Right renal cortex interstitium (tissue), 3 donors: ENCODE data around the gene POU3F2. TPM values are rescaled to one million over a fixed set of nuclear protein-coding genes. Genes with fewer than 3 reads are reported as not detected.

Experiments used
- DNase-seq, 3 donors: peaks; one replicate each; pipeline ENCODE4 v3.0.0-alpha.2; 2013; ENCODE audit warnings: low read depth in 3 of 3, low spot score in 2 of 3
- polyA plus RNA-seq, 3 donors: library from polyadenylated mRNA; unstranded; fragments of 120-200 nt; gene quantifications; one replicate each; pipeline ENCODE4 v1.2.1, GENCODE V29; 2013; ENCODE audit not compliant: insufficient read length in 3 of 3

The POU3F2 gene
- polyA plus RNA-seq: under 1 TPM; 0.08 to 0.10 (median 0.10) TPM

DNA sequence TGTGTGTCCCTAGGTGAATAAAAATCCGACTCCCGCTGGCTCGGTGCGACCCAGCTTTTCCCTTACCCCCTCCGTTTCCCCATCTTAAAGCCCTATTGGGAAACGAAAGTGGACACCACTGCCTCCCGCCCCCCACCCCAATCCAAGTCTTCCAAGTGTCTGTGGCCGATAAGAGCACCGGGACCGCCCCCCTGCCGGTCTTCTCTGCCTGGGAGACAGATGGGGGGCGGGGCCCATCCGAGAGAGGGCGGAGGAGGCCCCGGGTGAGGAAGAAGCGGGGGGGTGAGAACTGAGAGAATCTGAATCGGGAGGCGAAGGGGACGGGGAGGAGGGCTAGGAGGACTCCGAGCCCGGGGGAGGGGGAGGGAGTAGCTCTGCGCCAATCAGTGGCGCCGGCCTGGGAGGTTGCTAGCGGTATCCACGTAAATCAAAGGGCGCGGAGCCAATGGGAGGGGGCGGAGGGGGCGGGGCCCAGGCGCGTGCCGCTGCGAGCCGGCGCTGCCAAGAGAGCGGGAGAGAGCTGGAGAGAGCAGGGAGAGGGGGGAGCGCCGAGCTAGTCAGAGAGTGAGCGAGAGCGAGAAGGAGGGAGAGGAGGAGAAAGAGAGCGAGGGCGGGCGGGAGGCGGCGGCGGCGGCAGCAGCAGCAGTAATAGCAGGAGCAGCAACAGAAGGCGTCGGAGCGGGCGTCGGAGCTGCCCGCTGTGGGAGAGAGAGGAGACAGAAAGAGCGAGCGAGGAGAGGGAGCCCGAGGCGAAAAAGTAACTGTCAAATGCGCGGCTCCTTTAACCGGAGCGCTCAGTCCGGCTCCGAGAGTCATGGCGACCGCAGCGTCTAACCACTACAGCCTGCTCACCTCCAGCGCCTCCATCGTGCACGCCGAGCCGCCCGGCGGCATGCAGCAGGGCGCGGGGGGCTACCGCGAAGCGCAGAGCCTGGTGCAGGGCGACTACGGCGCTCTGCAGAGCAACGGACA is at the start of gene POU3F2:
Gene POU3F2, plus strand, starts transcription at position 515 of the 972 bp plus-strand sequence. Its CDS starts 300 bp downstream, at position 815.
- DNase-seq: peak in 2 of 3 donors; percentile 56 to 65

DNA sequence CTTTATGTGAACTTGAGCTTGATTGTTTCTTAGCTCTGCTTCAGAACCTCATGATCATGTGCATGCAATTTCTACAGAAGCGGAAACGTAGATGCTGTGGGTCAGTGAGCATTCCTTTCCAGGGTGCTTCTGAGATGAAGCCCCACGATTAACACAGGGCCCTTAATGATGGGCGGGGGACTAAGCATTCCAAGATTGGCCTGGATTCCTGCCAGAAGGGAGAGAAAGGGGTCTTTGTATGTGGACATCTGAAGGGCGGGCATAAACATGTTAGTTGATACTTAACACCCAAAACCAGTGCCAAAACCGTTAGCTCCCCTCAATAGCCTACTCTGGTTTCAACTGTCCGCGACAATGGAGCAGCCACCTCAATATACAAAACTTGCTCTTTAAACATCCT is 46.9 kb upstream of the POU3F2 start:
- no peak for DNase-seq

- no peak for DNase-seq
Observed at GRCh38 chr6:98787961-98788360, 46.4 kb upstream of the POU3F2 start.

GRCh38 chr6:98794307-98794842 is 40.0 kb upstream of the POU3F2 start:
- DNase-seq: no peak

- DNase-seq: no peak
Observed at GRCh38 chr6:98797217-98797994, 37.0 kb upstream of the POU3F2 start.

GRCh38 chr6:98800866-98801265 is 33.5 kb upstream of the POU3F2 start:
- no peak for DNase-seq

- no peak for DNase-seq
Observed at GRCh38 chr6:98808541-98809210, 25.7 kb upstream of the POU3F2 start.

- DNase-seq: no peak
Observed at GRCh38 chr6:98812220-98812619, 22.2 kb upstream of the POU3F2 start.

- DNase-seq: no peak
Observed at GRCh38 chr6:98816799-98817198, 17.6 kb upstream of the POU3F2 start.

DNA sequence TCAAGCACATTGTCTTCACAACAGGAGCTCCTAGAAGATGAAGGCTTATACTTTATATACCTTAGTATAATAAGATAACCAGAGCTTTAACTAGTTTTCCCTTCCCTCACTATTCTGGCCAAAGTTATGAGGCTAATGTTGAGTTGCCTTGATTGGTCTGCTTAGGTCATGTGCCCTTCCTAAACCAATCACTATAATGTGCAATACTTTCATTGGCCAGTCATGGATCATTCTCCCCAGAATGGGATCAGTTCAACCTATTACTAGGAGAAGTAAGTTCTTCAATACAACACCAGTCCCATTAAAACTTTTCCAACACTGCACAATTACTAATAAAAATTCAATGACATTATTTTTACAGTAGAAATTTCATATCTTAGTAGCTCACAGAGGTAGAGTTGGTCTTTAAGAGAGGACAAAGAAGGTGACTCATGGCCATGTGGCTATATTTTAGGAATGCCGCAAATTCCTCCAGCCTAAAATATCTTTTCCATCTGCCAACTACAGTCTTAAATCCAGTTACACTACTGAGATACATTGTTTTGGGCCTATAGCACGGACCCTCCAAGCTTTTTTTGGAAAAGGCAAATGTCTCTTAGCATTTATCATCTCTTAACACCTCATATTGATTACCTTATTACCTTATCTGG is 12.5 kb upstream of the POU3F2 start:
- DNase-seq: no peak

- DNase-seq: no peak
Observed at GRCh38 chr6:98823428-98824161, 10.8 kb upstream of the POU3F2 start.

DNA sequence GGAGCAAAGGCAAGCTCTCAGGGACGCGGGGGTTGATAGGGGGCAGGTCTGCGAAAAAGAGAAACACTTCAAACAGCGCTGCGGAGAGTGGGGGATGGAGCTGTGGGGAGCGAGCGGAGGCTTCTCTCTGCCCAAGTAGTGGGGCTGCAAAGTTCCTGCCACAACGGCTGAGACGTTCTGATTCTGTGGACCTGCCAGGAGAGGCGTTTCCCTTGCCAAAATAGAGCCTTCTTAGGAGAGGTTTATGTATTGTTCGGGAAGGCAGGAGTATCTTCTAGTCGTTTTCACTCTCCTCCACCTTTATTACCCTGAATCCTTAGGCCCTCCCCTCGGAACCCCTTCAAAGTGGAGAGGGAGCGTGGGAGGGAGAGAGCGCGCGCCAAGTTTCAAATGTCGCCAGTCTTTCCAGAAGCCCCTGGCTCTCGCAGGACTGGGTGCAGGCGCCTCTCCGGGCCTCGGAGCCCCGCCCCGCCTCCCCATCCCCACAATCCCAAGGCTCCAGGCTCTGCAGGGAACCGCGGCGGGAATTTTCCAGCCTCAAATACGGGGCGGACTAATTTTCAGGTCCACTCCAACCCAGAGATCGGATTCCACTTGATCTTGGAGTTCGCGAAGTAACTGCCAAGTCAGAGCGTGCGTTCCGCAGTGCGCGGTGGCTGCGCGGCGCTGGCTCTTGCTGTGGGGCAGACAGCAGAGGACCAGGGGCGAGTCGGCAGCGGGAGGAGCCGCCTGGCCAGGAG is 10.0 kb upstream of the POU3F2 start:
- DNase-seq: no peak

GRCh38 chr6:98824902-98825599 is 9.3 kb upstream of the POU3F2 start:
- no peak for DNase-seq

GRCh38 chr6:98825600-98826230 is 8.7 kb upstream of the POU3F2 start:
- no peak for DNase-seq

DNA sequence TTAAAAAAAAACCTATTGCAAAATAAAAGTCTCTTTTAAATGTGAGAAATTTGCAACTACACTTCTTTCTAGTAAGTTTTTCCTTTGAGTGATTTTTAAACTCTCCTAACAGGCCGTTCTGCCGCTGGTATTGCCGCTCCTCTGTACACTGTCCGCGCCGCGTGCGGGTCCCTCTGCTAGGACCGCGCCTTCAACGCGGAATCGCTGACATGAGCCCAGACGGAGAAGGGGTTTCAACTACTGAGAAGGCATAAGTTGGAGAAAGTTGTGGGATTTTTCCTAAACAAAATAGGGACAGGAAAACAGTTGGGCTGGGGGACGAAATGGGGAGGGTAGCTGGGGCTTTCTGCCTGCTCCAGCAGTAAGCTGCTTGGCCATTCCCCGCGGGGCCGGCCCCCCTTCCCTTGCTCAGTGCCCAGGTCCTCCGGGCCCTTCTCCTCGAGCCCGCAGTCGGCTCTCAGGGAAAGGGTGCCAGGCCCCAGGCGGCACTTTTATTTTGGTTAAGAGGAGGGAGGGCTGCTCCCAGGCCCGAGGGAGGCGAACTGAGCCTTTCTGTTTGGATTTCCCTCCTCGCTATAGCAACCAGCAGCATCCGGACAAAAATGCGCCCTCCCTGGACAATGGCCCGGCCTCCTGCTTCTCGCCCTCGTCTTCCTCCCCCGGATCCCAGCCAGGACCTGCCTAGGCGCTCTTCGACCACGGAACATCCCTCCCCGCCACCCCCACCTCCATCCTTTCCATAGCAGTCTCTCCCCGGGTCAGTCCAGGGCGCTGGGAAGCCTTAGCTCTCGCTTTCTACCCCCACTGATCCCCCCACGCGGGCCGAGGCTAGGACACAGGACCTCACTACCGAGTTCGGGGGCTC is 6.8 kb upstream of the POU3F2 start:
- no peak for DNase-seq

- no peak for DNase-seq
Observed at GRCh38 chr6:98828211-98828788, 6.1 kb upstream of the POU3F2 start.
